NCI-H2196 (cell line): ENCODE measurements around the gene SKIC8.

Experiments used
- DNase-seq: peaks from one replicate; lab custom pipeline; 2025; ENCODE audit not compliant: unreplicated experiment; lab: John Stamatoyannopoulos, UW

Gene SKIC8

DNA sequence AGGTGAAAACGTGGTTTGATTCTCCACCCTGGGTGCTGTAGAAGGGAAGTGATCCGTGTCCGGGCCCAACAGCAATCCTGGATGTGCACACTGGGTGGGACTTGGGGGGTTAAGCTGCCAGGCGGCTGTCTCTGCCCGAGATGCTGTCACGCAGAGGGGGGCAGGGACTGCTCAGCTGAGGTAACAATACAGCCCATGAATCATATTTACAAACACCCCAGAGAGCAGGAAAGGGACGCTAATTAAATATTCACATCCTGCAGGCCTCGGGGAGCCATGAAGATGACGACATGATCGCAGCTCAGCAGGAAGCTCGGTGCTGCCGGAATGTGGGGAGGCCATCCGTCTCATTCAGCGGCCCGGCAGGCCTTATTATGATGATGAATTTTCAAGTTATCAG lies 22.8 kb upstream of the SKIC8 start:
- DNase-seq: no peak

DNA sequence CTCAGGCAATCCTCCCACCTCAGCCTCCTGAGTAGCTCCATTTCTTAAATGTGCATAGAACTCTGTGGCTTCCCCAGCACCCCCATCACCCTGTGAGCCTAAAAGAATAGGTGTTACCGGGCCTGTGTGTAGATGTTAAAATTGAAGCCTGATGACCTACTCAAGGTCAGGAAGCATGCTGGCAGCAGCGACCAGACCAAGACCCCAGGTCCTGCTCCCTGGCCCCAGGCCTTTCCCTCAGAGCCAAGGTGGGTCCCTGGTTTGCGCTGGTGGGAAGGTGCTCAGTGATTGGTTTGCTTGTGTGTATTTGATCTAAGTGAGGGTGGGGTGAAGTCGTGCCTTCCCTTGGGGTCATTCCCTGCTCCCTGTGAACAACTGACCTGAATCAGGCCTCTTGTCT lies 22.4 kb upstream of the SKIC8 start:
- DNase-seq: no peak

DNA sequence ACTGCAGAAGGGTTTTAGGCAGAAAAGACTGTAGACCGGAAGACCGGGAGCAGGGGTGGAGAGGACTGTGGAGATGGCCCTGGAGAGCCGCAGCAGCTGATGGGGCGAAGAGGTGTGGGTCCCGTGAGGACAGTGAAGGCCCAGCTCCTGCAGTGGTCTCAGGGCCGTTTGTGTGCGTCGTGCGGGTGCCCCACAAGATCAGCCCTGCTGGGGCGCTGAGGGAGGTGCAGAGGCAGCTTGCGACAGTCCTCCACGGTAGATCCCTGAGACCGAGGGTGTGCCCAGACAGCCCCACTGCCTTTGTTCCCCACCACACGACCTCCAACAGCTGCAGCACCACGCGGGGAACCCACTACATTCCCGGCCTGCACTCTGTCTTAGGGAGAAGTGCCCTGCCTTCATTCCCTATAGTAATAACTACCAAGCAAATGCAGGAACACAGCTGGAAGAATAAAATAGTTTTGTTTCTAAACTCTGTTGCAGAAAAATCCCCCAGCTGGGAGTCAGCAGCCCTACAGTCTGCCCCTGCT lies 21.7 kb upstream of the SKIC8 start:
- no peak for DNase-seq

DNA sequence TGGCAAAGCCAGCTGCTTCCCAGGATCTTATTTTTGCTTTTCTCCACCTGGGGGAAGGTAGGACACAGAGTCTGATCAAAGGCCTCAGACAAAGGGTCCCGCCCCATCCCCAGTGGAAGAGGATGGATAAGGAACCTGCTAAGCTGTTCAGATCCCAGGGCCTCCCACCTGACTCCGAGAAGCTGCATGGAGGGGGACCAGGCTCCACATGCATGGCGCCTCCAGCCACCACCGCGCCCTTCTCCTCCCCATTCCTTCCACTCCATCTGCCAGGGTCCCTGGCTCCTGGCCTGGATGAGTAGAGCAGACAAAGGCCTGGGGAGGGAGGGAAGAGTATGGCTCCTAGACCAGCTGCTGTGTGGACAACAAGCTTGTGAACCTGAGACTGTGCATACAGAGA lies 20.8 kb upstream of the SKIC8 start:
- DNase-seq: peak; percentile 48

DNA sequence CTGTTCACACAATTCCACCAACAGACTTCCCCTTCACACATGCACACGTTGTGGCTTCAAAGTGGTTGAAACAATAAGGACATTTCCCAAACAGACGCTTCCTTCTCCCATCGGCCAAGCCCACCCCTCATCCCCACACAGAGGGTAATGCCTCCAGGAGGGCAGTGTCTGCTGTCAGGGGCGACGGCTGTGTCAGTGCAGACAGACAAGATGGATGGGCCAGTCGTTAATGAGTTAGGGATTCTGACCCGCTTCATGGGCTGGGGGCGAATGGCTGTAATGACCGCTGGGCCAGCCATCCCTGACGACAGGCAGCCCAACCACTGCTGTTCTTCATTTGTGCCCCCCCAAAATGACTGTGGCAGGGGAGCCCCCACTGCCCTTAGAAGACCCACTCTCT lies 20.2 kb upstream of the SKIC8 start:
- DNase-seq: no peak

DNA sequence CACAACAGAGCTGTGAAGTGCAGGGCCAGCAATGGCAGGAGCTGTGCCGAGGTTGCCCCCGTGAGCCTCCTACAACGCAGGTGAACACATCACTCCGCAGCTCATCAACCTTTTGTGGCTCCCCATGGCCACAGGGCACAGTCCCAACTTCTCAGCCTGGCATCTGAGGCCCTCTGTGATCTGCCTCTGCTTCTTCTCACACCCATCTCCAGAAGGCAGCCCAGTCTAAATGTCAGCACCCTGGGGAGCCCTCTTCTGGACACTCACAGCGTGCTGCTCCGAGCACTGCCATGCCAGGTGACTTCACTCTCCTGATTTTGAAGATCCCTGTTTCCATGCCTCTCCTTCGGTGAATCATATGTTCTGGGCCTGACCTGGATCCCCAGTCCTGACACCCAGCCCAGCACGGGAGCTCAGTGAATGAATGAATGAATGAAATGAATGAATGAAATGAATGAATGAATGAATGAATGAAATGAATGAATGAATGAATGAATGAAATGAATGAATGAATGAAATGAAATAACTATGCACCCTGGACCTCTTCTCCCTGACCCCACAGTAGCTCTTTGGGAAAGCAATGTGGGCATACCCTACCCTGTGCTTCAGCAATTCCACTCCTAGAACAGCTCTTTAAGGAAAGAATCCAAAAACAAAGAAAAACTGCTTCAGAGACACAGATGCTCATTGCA lies 17.9 kb upstream of the SKIC8 start:
- peak; percentile 12 for DNase-seq

DNA sequence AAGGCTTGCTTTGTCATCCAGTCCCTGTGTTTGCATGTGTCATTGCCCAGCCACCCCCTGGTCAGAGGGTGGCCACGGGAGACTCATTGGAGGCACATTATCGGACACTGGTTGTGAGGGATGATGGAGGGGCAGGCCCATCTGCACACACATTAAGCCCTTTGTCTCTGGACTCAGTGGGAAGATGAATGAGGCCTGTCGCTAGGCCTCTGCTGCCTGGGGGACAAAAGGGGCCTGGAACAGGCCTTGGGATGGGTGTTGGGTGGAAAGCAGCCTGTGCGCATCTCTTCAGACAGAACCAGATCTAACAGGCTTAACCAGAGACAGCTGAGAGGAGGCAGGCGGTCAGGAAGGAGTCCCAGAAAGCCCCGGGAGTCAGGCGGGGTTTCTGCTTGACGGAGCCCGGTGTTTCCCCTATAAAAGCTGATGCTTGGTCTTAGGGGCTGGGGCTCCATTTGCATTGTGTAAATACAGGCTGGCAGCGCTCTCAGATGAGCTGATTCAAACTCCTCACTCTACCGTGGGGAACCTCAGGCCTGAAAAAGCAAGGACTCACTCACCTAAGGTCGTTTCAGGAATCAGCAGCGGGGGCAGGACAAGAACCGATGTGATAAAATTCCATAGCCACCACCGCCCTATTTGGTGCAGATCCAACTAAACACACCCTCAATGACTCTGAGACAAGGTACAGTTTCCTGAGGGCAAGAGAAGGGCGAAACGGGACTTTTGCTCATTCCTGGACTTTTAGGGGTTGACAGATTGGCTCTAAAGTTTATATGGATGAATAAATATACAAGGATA lies 17.1 kb upstream of the SKIC8 start:
- no peak for DNase-seq

DNA sequence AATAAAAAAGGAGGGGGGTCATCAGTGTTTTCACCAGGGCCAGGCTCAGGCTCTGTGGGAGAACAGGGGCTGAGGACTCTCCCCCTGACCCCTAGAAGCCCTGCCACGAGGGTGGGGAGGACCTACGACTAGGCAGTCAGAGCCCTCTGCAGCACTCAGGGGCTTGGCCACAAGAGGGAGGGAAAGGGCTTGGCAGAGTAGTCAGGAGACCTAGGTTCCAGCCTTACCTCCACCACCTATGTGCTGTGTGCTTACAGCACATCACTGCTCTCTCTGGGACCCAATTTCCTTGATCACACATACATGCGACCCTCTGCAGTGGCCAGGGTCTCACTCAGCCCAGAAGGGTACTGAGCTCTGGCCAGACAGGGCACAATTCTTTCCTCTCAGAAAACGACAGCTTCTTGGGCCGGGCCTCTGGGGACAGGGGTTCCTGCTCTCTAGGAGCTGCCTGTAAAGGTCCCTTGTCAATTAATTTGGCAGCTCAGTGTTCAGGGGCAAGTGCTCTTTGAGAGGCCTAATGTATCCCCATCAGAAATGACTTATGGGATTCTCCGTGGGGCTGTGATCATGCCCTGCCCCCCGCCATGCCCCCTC lies 16.4 kb upstream of the SKIC8 start:
- DNase-seq: peak; percentile 10

DNA sequence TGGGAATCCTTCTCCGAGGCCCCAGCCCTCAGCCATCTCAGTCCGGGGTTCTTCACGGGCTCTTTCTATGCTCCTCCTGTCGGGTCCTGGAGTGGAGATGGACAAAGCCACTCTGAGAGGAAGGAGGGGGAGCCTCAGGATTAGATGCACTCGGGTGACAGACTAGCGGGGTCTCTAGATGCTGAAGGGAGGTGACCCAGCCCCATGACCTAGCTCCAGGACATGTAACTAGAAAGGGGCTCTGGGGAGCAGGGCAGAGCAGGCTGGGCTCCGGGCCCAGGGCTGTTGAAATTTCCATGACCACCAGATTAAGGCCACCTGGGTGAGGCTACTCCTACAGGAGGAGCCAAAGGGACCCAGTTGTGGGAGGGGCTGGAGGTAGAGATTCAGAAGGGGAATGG lies 14.8 kb upstream of the SKIC8 start:
- DNase-seq: no peak

DNA sequence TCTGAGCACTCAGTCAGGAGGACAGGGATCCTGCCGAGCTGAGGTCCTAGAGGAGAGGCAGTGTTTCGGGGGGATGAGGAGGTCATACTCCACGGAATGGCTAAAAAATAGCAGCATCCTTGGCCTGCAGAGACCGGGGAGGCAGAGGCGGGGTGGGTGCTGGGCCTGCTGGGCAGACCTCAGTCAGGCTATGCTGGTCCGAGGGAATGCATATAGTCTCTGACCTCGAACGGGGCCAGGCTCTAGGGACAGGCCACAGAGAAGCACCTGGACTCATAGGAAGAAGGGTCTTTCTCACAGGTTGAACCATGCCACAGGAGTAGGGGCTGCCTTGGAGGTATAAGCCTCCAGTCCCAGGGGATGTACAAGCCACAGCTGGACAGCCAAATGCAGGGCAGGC lies 14.0 kb upstream of the SKIC8 start:
- no peak for DNase-seq

DNA sequence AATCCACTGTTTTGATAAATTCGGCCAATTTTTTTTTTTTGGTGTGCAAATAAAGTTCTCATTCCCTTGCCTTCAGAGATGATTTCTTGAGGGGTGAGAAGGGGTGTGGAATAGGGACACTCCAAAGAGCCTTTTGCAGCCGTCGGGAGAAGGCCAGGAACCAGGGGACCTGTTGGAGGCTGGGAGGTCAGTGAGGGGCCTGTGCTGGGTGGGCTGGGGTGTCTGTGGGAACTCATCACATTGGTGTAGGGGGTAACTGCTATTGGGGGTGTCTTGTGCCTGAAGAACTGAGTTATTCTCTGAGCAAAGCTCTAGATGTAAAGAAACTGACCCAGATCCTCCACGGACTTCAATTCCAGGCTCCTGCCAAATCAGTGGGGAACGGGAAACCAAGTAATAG lies 13.5 kb upstream of the SKIC8 start:
- DNase-seq: no peak

DNA sequence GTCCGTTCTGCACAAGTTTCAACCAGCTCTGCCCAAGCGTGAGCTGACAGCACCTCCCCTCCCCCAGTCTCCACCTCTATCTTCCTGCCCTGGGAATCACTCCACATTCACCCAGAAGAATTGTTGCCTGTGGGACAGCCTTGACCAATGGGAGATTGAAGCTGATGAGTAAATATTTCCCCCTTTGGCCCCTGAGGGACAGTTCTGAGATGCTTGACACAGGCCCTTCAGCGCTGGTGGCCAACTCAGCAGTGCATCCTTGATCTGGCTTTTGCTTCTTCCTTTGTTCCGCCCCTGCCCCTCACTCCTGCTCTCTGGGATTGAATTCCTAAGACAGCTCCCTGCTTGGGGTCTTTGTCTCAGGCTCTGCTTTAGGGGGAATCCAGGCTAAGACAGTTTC lies 13.1 kb upstream of the SKIC8 start:
- DNase-seq: no peak

DNA sequence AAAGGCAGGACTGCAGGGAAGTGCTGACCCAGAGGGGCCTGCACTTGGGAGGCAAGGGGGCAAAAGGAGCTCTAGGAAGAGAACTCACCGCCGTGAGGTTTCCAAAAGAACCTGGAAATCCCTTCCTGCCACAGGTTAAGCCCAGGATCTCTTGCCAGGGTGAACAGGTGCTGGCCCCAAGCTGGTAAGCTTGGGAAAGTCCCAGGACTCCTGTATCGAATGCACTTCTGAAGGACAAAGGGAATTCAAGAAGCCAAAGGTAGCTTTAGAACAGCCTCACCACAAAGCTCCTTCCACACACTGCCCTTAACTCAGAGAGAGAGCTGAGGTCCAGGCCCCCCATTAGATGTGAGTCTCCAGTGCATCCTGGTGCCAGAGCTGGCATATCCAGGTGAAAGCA lies 11.9 kb upstream of the SKIC8 start:
- DNase-seq: no peak

DNA sequence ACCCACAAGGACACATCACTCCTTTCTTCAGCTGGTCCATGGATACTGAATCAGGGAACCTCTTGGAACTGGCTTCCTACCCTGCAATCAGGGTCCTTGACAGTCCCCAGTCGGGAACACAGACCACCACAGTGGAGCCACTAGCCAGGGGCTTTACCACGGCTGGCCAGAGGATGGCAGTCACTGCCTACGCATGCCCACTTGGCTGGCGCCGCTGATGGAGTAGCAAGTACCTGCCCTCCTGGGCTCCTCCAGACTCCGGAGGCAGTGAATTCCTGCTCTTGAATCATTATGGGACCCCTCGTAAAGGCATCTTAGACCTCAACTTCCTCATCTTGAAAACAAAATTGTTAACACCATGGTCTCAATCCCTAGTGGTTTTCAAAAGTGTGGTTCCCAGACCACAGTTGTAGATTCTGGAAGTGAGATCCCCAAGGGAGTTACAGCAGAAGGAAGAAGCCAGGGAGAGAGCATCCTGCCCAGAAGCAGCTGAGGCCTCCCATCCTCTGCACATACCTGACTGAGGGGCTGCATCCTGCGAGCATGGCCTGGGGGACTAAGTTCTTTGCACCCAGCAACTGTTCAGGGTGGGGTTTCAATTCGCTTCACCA lies 9.1 kb upstream of the SKIC8 start:
- peak; percentile 60 for DNase-seq

DNA sequence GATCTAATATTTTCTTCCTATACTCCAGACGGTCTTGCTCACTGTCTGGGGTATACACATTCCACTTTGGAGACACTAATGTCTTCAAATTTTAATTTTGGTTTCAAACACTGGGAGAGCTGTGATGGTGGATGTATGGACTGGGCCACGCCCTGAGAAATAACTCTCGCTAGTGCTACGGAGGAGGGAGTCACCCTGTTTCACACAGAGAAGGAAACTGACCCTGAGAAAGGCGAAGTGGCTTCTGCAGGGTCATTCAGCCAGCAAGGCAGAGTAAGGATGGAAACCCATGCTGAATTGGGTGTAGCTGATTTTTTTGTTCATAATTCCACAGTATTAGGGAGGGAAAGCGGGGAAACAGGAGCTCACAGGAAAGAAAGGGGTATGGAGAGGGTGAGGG lies 8.6 kb upstream of the SKIC8 start:
- no peak for DNase-seq

DNA sequence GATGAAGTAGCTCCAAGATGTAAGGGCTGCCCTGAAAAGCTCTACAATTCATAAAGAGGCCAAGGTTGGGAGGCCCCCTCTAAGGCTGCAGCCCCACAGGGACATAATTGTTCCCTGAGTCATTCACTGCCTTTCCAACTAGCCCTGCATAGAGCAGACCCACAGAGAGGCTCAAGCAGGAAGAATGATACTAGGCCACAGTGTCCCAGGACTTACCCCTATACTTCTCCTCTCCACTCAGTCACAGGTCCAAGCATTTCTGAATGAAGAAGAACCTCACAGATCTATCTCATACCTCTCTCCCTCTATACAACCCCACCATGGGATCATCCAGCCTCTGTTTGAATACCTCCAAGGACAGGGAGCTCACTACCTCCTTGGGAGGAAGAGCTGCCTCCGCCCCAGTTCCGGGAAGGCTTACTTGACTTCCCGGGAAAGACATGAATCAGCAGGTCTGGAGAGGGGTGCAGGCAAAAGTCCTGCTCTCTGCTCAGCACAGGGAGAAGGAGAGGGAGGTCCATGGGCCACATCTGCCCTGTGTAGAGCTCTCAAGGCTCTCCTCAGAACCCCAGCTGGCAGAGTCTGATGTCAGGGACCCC lies 6.9 kb upstream of the SKIC8 start:
- DNase-seq: no peak

DNA sequence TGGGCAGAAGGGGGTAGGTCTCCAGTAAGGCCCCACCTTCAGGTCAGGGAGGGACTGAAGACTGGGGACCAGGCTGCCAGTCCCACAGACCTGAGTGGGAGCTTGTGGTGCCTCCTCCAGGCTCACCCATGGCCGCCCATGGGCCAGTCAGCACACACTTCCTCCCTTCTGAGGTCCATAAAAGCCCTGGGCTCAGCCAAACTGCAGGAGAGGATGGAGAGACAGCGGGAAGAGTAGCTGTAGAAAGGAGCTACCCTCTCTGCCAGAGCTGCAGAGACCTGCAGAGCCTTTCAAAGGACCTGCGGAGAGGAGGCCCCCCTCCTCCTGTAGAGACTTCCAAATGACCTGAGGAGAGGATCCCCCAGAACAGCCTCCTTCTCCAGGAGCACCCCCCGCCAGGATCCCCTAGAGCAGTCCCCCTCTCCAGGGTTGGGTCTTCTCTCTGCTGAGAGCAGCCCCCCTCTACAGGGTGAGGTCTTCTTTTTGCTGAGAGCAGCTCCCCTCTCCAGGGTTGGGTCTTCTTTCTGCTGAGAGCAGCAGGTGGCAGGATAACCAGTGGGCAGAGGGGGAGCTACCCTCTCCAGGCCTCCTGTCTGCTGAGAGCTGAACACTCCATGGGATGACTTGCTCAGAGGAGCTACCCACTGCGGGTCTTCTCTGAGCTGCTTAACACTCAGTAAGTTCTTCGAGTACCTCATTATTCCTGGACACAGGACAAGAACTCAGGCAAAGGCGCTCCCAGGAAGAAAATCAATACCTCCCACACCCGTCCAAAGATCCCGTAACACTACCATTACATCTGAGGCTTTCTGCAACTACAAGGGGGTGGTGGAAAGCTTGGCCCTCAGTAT lies 5.0 kb upstream of the SKIC8 start:
- no peak for DNase-seq

DNA sequence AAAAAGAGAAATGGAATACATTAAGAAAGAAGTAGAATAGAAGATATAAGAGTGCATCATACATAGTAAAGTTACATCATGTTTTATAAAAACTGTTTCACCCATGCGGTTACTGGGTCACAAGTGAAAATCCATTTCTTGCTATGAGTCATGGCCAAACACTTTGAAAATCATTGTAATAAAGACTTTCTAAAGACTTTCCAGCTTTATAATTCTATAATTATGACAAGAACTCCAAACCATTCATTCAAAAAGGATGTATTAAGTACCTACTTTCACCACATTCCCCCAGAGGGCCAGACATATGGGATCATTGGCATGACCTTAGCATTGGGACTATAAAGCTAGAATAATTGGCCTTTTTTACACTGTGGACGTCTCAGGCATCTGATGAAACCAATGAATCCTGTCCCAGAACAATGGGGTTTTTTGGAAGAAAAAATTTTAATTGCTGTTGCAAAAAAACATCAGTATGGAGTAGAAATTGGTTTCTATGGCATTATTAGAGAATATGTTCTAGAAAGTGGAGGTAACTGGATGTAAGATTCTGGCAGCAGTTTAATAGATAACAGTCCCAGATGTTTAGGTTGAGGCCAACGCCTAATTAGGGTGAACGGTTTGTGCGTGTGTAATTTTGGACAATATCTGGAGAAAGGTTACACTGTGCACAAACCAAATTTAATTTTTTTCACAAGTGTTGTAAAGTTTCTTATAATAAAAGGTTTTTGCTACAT lies 3.3 kb upstream of the SKIC8 start:
- DNase-seq: no peak

DNA sequence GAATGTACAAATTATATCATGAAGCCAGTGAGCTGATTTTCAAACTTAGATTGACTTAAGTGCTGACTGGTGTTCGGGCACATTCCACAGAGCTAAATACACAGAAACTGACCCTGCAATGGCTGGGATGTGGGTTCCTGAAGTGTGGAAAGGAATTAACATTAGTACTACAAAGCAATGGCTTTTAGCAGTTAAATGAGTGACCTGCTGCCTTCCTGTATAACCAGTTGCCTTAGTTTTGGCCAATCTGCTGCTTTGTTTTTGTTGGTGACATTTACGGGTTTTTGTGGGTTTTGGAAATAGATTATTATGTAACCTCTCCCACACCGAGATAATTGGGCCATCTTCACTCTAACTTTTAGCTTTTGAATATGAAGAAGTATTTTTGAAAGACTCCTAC lies 2.4 kb upstream of the SKIC8 start:
- DNase-seq: no peak

DNA sequence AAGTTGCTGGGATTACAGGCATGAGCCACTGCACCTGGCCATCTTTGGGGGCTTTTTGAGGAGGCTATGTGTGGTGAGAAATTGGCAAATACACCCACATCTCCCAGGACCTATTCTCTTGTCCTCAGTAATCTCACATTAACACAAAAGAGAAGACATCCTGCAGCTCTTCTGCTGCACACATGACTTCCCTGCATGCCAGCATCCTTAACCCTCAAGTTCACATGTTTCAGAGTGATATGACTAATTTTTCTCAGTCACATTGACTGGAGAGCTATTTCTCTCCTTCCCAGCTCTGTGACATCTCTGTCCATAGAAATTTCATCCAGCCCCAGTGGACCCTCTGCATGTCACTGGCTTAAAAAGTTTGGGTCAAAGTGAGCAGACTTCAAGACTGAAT lies 1.9 kb upstream of the SKIC8 start:
- DNase-seq: no peak
